Measurements from ENCODE around the gene PSMG3.

PSMG3 gene

GRCh38 chr7:1536455-1536742 lies 33.4 kb downstream of the PSMG3 start:
- Mint-ChIP-seq H3K27me3 (no peaks in the 10 kb centered on the region), H3K27ac (no peak overlapping the region), H3K36me3 (peaks cover 13 to 40% of the 10 kb centered on the region in 2 donors), H3K4me3 (no peak overlapping the region), H3K9me3 (no peaks in the 10 kb centered on the region), H3K4me1 (peaks cover 22 to 40% of the 10 kb centered on the region in 2 donors)
- ATAC-seq (replicated peaks) = no peak
- no peak for DNase-seq

- no peaks in the 10 kb centered on the region for H3K27me3 Mint-ChIP-seq
- no peak for DNase-seq
- no peak overlapping the region for H3K4me3 Mint-ChIP-seq
- no peak overlapping the region for H3K27ac Mint-ChIP-seq
- H3K4me1 Mint-ChIP-seq = peaks cover 22 to 41% of the 10 kb centered on the region in 2 donors
- H3K36me3 Mint-ChIP-seq = peaks cover 13 to 35% of the 10 kb centered on the region in 2 donors
- ATAC-seq (replicated peaks) = no peak
- no peaks in the 10 kb centered on the region for H3K9me3 Mint-ChIP-seq
Observed at GRCh38 chr7:1535701-1536454, 34.0 kb downstream of the PSMG3 start.

- H3K27ac Mint-ChIP-seq = no peak overlapping the region
- peaks cover 10 to 29% of the 10 kb centered on the region in 2 donors for H3K36me3 Mint-ChIP-seq
Observed at GRCh38 chr7:1535100-1535458, 34.8 kb downstream of the PSMG3 start.

GRCh38 chr7:1534330-1535099 lies 35.3 kb downstream of the PSMG3 start:
- Mint-ChIP-seq H3K27me3 (no peaks in the 10 kb centered on the region), H3K36me3 (peaks cover 6 to 25% of the 10 kb centered on the region in 2 donors), H3K27ac (no peak overlapping the region), H3K9me3 (no peaks in the 10 kb centered on the region), H3K4me3 (no peak overlapping the region), H3K4me1 (peaks cover 22 to 41% of the 10 kb centered on the region in 2 donors)
- no peak for ATAC-seq (replicated peaks)
- DNase-seq = no peak

More at GRCh38 chr7:1535100-1535458, 34.8 kb downstream of the PSMG3 start:
- H3K4me3 Mint-ChIP-seq = no peak overlapping the region
- ATAC-seq (replicated peaks) (no peak), DNase-seq (no peak)
- peaks cover 22 to 41% of the 10 kb centered on the region in 2 donors for H3K4me1 Mint-ChIP-seq
- no peaks in the 10 kb centered on the region for H3K9me3 Mint-ChIP-seq
- H3K27me3 Mint-ChIP-seq = no peaks in the 10 kb centered on the region

GRCh38 chr7:1533547-1534329 lies 36.1 kb downstream of the PSMG3 start:
- H3K36me3 Mint-ChIP-seq = peaks cover 6 to 20% of the 10 kb centered on the region in 2 donors
- peak overlapping the region; percentile 87 to 89 for H3K4me3 Mint-ChIP-seq
- no peaks in the 10 kb centered on the region for H3K27me3 Mint-ChIP-seq
- no peaks in the 10 kb centered on the region for H3K9me3 Mint-ChIP-seq
- ATAC-seq (replicated peaks) (peak; percentile 44 to 58), DNase-seq (peak; percentile 35)
- peaks cover 22 to 41% of the 10 kb centered on the region in 2 donors for H3K4me1 Mint-ChIP-seq
- peak overlapping the region; percentile 93 for H3K27ac Mint-ChIP-seq

GRCh38 chr7:1533255-1533546 lies 36.6 kb downstream of the PSMG3 start:
- H3K9me3 Mint-ChIP-seq = no peaks in the 10 kb centered on the region
- no peak for DNase-seq
- peaks cover 6 to 20% of the 10 kb centered on the region in 2 donors for H3K36me3 Mint-ChIP-seq
- peaks cover 22 to 41% of the 10 kb centered on the region in 2 donors for H3K4me1 Mint-ChIP-seq
- ATAC-seq (replicated peaks) = peak; percentile 4 to 18
- peak overlapping the region; percentile 87 to 89 for H3K4me3 Mint-ChIP-seq
- H3K27me3 Mint-ChIP-seq = no peaks in the 10 kb centered on the region
- H3K27ac Mint-ChIP-seq = peak overlapping the region; percentile 93

GRCh38 chr7:1532456-1533254 lies 37.2 kb downstream of the PSMG3 start:
- Mint-ChIP-seq H3K36me3 (peaks cover 3 to 20% of the 10 kb centered on the region in 2 donors), H3K4me1 (peaks cover 22 to 41% of the 10 kb centered on the region in 2 donors), H3K4me3 (peak overlapping the region; percentile 87 to 89), H3K27me3 (no peaks in the 10 kb centered on the region), H3K9me3 (no peaks in the 10 kb centered on the region), H3K27ac (peak overlapping the region; percentile 93)
- DNase-seq (no peak), ATAC-seq (replicated peaks) (peak; percentile 48 to 50)

- DNase-seq (no peak), ATAC-seq (replicated peaks) (no peak)
- no peaks in the 10 kb centered on the region for H3K27me3 Mint-ChIP-seq
- peak overlapping the region; percentile 87 to 89 for H3K4me3 Mint-ChIP-seq
- peaks cover 22 to 39% of the 10 kb centered on the region in 2 donors for H3K4me1 Mint-ChIP-seq
- H3K36me3 Mint-ChIP-seq = peaks cover 3 to 20% of the 10 kb centered on the region in 2 donors
- no peaks in the 10 kb centered on the region for H3K9me3 Mint-ChIP-seq
- peak overlapping the region; percentile 93 for H3K27ac Mint-ChIP-seq
Observed at GRCh38 chr7:1531979-1532455, 37.8 kb downstream of the PSMG3 start.

GRCh38 chr7:1531263-1531978 lies 38.4 kb downstream of the PSMG3 start:
- H3K4me1 Mint-ChIP-seq = peaks cover 22 to 34% of the 10 kb centered on the region in 2 donors
- peak overlapping the region; percentile 93 for H3K27ac Mint-ChIP-seq
- no peak for DNase-seq
- no peaks in the 10 kb centered on the region for H3K9me3 Mint-ChIP-seq
- H3K4me3 Mint-ChIP-seq = peak overlapping the region; percentile 87 to 89
- H3K36me3 Mint-ChIP-seq = peaks cover 3 to 16% of the 10 kb centered on the region in 2 donors
- peak; percentile 14 to 26 for ATAC-seq (replicated peaks)
- peaks cover 0 to 5% of the 10 kb centered on the region in 2 donors for H3K27me3 Mint-ChIP-seq

GRCh38 chr7:1530946-1531262 lies 38.9 kb downstream of the PSMG3 start:
- Mint-ChIP-seq H3K4me1 (peaks cover 21 to 34% of the 10 kb centered on the region in 2 donors), H3K27ac (no peak overlapping the region), H3K27me3 (peaks cover 0 to 9% of the 10 kb centered on the region in 2 donors), H3K4me3 (no peak overlapping the region), H3K36me3 (peaks cover 3 to 16% of the 10 kb centered on the region in 2 donors), H3K9me3 (no peaks in the 10 kb centered on the region)
- DNase-seq = no peak
- peak; percentile 18 to 30 for ATAC-seq (replicated peaks)

GRCh38 chr7:1529383-1530116 lies 40.3 kb downstream of the PSMG3 start:
- Mint-ChIP-seq H3K27ac (peak overlapping the region; percentile 62), H3K27me3 (peaks cover 0 to 12% of the 10 kb centered on the region in 2 donors), H3K4me1 (peaks cover 21 to 33% of the 10 kb centered on the region in 2 donors), H3K36me3 (peaks cover 3 to 13% of the 10 kb centered on the region in 2 donors), H3K9me3 (no peaks in the 10 kb centered on the region), H3K4me3 (peak overlapping the region; percentile 74 to 75)
- DNase-seq = no peak
- no peak for ATAC-seq (replicated peaks)

GRCh38 chr7:1526271-1526754 lies 43.5 kb downstream of the PSMG3 start:
- ATAC-seq (replicated peaks) (no peak), DNase-seq (no peak)
- Mint-ChIP-seq H3K4me1 (peaks cover 8% of the 10 kb centered on the region in 2 donors), H3K27me3 (peaks cover 0 to 12% of the 10 kb centered on the region in 2 donors), H3K9me3 (peaks cover 0 to 2% of the 10 kb centered on the region in 2 donors), H3K4me3 (no peak overlapping the region), H3K27ac (peak overlapping the region; percentile 9), H3K36me3 (no peaks in the 10 kb centered on the region)

All from stimulated activated naive B cell treated with anti-CD40 and anti-IgM and Interleukin-4, amounts not matched to agents 10 μg/mL and 1 μg/mL and 100 μg/mL, for 72 hours (primary cell).